PFSK-1 (cell line): ENCODE results near the gene PACSIN1.

Source experiments
- FOXP2 ChIP-seq: optimal IDR thresholded peaks from 2 replicates; pipeline ENCODE3; 2011; ENCODE audit warnings: borderline replicate concordance, control low read depth, inconsistent platforms; ENCODE audit not compliant: insufficient read depth; ENCODE audit errors: extremely low read length, extremely low read depth
- POLR2AphosphoS5 ChIP-seq: IDR thresholded peaks from 2 replicates; pipeline ENCODE4 v1.6.1; 2012; ENCODE audit warnings: low read depth, mild to moderate bottlenecking, control low read depth, low read length, moderate library complexity
- REST ChIP-seq, 2 experiments: IDR thresholded peaks; 2 replicates each; pipeline versions ENCODE4 v1.6.1 to v1.8.0; 2011 to 2012; ENCODE audit warnings: low read depth in 2 of 2, low read length in 2 of 2, control low read depth in 1 of 2, inconsistent platforms in 1 of 2, mild to moderate bottlenecking in 1 of 2, moderate library complexity in 1 of 2; ENCODE audit not compliant: insufficient read depth in 1 of 2
- SIN3A ChIP-seq: IDR thresholded peaks from 2 replicates; pipeline ENCODE4 v1.6.1; 2012; ENCODE audit warnings: mild to moderate bottlenecking, low read length, moderate library complexity, borderline replicate concordance; ENCODE audit not compliant: insufficient read depth
- TAF1 ChIP-seq: IDR thresholded peaks from 2 replicates; pipeline ENCODE4 v1.6.1; 2012; ENCODE audit warnings: low read length, control low read depth, borderline replicate concordance; ENCODE audit not compliant: insufficient read depth

PACSIN1 gene

DNA sequence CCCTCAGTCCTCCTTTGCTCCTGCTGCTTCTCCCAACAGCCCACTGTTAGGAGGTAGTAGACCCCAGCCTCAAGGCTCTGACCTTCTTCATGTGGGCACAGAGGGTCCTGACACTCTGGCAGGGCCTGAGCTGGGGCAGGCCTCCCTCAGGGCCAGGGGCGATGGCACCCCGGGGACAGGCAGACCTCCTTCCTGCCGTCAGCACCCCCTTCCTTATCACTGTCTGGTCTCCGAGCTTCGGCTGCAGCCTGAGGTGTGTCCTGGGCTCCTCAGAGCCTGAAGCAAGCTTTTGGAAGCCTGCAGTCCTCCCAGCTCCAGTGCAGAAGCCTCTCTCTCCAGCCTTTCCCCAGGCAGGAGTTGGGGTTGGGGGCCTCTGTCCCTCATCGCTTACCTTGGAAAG is 68.3 kb downstream of the PACSIN1 start:
- TF ChIP-seq POLR2AphosphoS5, result no peak
- no peak for TF ChIP-seq TAF1
- no peak for TF ChIP-seq FOXP2

DNA sequence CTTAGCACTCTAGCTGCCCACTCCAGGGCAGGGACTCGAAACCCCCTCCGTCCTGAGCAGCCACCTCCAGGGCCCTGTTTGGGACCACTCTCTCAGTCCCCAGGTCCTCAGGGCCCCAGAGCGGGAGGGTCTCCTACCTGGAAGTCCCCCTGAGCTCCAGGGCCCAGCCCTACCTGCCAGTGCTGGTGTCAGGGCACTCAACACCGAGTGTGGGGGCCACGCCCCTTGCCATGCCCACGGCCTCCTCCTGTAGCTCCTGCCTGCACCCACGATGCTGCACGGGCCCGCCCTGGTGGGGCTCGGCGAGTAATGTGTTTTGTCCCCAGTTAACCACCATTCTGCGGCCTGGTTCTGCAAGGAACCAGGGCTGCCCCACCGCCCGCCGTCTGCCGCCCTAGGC is 68.8 kb downstream of the PACSIN1 start:
- no peak for TF ChIP-seq POLR2AphosphoS5
- TF ChIP-seq FOXP2, result no peak
- no peak for TF ChIP-seq REST (IDR thresholded peaks at IDR 0.05; ENCODE audit: insufficient read depth in 1 of 2, low read depth in 2 of 2, low read length in 2 of 2)
- TF ChIP-seq TAF1, result no peak
- no peak for TF ChIP-seq SIN3A

DNA sequence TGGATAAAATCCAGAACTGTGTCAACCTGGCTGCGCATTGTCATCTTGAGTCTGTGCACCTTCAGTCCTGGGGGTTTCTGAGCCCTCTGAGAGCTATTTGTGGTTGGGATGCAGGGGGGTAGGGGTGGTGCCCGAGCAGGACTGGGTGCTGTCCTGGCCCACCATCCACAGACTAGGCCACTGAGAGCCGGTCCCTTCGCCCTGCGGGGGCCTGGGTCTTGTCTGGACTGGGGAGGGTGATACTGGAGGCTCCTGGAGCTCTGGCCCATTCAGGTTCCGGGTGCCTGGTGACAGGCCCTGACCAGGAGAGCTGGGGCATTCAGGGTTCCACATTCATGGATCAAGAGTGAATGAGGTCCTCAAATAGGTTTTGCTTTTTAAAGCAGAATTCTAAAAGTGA is 69.3 kb downstream of the PACSIN1 start:
- no peak for TF ChIP-seq FOXP2
- TF ChIP-seq REST (IDR thresholded peaks at IDR 0.05; ENCODE audit: insufficient read depth in 1 of 2, low read depth in 2 of 2, low read length in 2 of 2), result no peak
- TF ChIP-seq SIN3A, result no peak
- TF ChIP-seq TAF1, result no peak
- no peak for TF ChIP-seq POLR2AphosphoS5

DNA sequence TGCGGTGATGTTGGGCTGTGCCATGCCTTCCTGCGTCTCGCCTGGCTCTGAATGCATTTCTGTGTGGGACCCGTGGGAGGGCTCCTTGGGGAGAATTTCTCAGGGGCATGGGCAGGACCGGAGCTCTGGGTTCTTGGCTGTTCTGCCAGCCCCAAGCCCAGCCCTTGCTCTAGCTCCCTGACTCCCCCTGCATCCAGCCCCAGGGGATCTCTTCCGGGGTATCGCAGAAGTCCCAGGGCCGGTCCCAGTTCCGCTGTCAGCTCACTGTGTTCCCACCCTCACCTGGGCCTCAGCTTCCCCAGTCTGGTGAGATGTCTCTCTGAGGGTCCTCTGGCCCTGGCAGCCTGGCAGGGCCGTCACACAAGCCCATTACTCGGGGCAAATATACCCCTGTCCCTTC is 69.8 kb downstream of the PACSIN1 start:
- TF ChIP-seq REST (IDR thresholded peaks at IDR 0.05; ENCODE audit: insufficient read depth in 1 of 2, low read depth in 2 of 2, low read length in 2 of 2) (no peak), SIN3A (no peak), TAF1 (no peak), FOXP2 (no peak), POLR2AphosphoS5 (no peak)

- TF ChIP-seq POLR2AphosphoS5 (no peak), SIN3A (no peak)
These were observed 70.5 kb downstream of the PACSIN1 start for GRCh38 chr6:34536251-34536958.

- no peak for TF ChIP-seq POLR2AphosphoS5
- TF ChIP-seq TAF1, result no peak
- TF ChIP-seq SIN3A, result no peak
- TF ChIP-seq FOXP2, result no peak
- TF ChIP-seq REST (IDR thresholded peaks at IDR 0.05; ENCODE audit: insufficient read depth in 1 of 2, low read depth in 2 of 2, low read length in 2 of 2), result no peak
These were observed 71.3 kb downstream of the PACSIN1 start for GRCh38 chr6:34536959-34537848.
